ENCODE results near the gene GARIN6.
"Not testable (repeated sequence)": the region's sequence is repeated elsewhere in the genome, so short reads cannot be mapped to it uniquely, and the experiment has no call there.

GARIN6 gene

GRCh38 chr12:99647453-99647852, at the start of gene GARIN6:
GARIN6 (plus strand) TSS chr12:99647753; CDS start chr12:99648175, 422 bp downstream.
- DNase-seq (ENCODE audit: low read depth, low spot score) = no peak

DNA sequence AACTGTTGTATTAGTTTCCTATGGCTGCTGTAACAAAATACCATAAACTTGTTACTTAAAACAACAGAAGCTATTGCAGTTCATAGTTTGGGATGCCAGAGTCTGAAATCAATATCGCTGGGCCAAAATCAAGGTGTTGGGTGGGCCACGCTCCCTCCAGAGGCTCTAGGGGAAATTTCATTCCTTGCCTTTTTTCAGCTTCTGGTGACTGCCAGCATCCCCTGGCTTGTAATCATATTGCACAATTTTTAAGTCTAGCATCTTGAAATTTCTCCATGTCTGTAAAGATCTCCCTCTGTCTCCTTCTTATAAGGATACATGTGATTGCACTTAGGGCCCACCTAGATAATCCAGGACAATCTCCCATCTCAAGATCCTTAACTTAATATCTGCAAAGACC, 48.8 kb upstream of the GARIN6 start:
- no peak for DNase-seq (ENCODE audit: low read depth, low spot score)

DNA sequence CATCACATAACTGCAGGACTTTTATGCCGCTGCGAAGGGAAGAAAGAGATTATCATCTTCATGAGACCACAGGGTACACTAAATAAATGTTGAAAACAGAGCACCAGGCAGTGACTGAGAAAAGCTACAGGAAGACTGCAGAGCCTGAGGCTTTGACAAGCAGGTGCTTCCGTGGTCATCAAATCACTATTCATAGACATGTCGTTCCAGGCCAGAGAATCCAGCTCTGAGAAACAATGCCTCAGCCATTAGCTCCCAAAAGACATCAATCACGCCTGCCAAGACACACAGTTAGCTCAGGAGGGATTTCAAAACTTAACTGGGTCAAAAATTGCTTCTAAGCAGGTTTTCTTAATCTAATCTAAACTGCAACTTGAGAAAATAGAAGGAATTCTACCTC, 47.2 kb upstream of the GARIN6 start:
- no peak for DNase-seq (ENCODE audit: low read depth, low spot score)

GRCh38 chr12:99609455-99610181, 37.9 kb upstream of the GARIN6 start:
- no peak for DNase-seq (ENCODE audit: low read depth, low spot score)

GRCh38 chr12:99611117-99611516, 36.4 kb upstream of the GARIN6 start:
- no peak for DNase-seq (ENCODE audit: low read depth, low spot score)

- DNase-seq (ENCODE audit: low read depth, low spot score) = no peak
Measured at GRCh38 chr12:99611599-99611998, 36.0 kb upstream of the GARIN6 start.

DNA sequence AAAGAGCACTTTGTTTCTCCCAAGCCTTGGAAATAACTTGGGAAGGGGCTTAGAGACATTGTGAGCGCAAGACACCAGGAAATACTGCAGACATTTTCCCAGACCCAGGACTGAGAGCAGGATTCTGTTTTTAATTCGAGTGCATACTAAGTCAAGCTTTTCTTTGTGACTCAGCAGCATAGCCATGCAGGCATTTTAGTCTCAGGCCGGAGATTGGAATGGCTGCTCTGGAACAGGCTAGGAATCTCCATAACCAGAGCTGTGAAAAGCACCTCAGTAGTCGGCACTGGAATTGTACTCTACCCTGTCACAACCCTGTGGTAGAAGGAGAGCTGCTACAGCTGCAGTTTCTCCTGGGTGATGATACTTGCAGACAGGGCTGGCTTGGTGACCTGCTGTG, 28.9 kb upstream of the GARIN6 start:
- DNase-seq (ENCODE audit: low read depth, low spot score) = no peak

DNA sequence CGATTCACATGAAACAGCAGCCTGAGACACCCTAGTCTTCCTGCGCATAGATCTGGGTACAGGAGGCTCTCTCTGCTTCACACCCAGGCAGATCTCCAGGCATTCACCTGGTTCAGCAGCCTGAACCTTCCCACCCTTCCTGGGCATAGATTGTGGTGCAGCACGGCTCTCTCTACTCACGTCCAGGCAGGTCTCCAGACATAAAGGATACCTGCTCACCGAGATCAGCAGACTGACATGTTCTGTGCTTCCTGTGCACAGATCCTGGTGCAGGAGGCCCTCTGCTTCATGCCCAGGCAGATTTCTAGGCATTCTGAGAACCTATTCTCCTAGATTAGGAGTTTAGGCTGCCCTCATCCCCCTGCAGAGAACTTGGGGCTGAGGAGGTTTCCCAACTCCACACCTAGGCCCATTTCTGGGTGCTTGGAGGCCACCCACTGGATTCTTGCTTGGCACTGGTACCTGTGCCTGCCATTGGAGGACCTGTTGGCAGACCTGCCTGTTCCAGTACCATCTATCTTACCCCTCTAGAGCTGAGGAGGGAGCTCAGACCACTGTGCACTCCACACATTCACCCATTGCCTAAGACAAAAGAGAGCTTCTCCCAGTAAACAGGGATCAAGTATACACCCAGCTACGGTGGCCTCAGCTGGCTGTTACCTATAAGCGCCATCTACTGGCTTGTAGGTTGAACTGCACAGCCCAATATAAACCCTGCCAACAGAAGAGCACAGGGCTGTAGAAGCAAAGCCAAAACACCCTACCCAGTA, 28.0 kb upstream of the GARIN6 start:
- no peak for DNase-seq (ENCODE audit: low read depth, low spot score)

DNA sequence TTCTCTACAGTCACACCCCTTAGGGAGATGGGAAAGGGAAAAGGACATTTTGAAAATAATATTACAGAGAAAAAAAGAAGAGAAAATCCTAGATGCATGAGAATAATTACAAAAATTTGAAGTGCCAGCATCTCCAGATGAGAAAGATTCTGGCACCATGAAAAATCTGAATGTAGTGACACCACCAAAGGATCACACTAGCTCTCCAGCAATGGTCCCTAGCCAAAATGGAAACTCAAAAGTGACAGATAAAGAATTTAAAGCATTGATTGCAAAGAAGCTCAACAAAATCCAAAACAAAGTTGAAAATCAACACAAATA, 27.4 kb upstream of the GARIN6 start:
- DNase-seq (ENCODE audit: low read depth, low spot score) = no peak

DNA sequence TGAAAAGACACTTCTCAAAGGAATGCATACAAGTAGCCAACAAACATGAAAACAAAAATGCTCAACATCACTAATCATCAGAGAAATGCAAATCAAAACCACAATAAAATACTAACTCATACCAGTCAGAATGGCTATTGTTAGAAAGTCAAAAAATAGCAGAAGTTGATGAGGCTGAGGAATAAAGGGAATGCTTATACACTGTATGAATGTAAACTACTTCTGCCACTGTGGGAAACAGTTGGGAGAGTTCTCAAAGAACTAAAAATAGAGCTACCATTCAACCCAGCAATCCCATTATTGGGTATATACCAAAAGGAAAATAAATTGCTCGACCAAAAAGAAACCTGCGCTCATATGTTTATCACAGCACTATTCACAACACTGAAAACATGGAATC, 23.0 kb upstream of the GARIN6 start:
- DNase-seq (ENCODE audit: low read depth, low spot score) = not testable (repeated sequence)

DNA sequence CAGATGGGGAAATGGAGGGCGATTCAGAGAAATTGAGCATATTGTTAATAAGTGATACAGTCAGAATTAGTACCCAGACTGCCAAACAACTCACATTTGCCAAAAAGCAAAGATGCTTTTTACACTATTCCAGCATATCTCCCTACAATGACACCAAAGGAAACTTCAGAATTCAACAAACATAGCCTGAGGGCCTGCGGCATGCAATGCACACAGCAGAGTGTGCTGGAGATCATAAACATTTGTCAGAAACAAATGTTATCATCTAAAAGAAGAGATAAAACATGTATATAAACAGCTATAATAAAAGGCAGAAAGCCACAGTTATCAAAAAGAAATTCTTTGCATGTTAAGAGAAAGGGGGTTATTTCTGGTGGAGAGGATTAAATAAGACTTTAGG, 20.1 kb upstream of the GARIN6 start:
- DNase-seq (ENCODE audit: low read depth, low spot score) = no peak

GRCh38 chr12:99644629-99645028, 2.9 kb upstream of the GARIN6 start:
- no peak for DNase-seq (ENCODE audit: low read depth, low spot score)

- DNase-seq (ENCODE audit: low read depth, low spot score) = no peak
Measured at GRCh38 chr12:99648183-99648582, 630 bp downstream of the GARIN6 start.

DNA sequence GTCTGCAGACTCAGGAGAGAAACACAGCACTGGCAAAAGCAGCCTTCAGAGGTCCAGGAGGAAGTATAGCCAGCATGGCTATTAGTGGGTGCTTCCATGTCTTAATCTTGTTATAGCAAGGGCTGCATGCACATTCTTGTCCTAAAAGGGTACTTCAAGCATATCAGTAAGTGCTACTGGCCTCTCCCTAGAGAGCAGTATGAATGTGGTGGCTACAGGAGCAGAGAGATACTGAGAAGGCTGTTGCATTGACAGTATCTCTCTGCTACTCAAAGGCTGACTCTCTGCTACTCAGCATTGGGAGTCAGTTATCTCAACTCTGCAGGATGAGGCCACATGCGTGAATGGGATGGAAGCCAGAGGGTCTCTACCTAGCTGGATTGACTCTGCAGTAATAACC, 2.0 kb downstream of the GARIN6 start:
- DNase-seq (ENCODE audit: low read depth, low spot score) = no peak

GRCh38 chr12:99658671-99659349, 11.3 kb downstream of the GARIN6 start:
- no peak for DNase-seq (ENCODE audit: low read depth, low spot score)

DNA sequence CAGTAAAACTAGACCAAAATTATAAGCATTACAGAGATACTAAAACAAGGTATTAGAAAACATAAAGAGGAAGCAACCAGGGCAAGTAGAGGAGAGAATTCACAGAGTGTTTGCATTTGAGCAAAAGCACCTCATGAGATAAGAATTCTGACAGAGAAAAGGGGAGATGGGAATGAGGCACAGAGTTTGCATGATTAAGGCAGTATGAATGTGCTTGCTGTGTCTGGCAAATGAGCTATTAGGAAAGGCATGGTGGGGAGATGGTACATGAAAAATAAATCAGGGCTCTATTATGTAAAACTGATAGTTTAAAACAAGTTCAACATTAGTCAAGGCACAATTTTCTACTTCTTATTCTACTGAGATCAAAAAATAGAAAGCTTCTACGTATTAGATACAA, 23.1 kb downstream of the GARIN6 start:
- DNase-seq (ENCODE audit: low read depth, low spot score) = no peak

DNA sequence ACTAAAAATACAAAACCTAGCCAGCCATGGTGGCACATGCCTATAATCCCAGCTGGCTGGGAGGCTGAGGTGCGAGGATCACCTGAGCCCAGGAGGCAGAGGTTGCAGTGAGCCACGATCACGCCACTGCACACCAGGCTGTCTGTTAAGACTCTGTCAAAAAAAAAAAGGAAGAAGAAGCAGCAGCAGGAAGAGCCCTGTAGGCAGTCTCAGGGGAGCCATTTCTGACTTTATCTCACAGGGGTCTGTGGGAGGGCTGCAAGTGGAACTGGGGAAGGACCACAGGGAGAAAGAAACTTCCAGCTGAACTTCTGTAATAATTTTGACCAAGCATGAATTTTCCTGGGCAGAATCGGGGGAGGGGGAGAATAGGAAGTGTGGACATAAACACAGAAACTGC, 32.7 kb downstream of the GARIN6 start:
- no peak for DNase-seq (ENCODE audit: low read depth, low spot score)

DNA sequence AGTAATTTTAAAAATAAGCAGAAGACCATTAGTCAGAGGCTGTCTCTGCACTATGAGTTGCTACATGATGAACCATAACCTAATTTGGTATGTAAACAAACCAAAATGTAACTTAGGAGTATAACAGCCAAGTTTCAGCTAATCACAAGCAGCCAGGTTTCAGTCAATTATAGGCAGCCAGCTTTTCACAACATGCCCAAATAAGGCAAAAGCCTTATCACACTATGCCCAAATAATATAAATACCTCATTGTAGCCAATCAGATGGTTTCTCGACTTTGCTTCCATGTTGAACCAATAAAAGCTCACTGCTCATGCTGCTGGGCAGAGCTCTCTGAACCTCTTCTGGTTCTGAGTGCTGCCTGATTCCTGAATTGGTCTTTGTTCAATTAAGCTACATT, 38.6 kb downstream of the GARIN6 start:
- DNase-seq (ENCODE audit: low read depth, low spot score) = no peak

GRCh38 chr12:99695050-99695449, 47.5 kb downstream of the GARIN6 start:
- no peak for DNase-seq (ENCODE audit: low read depth, low spot score)

Measured in brain pericyte (primary cell).